RCC 7860 (cell line): ENCODE results near the gene CPNE1.
"Not testable (repeated sequence)": the region's sequence is repeated elsewhere in the genome, so short reads cannot be mapped to it uniquely, and the experiment has no call there.

Experiments used
- DNase-seq: peaks from one replicate; pipeline ENCODE4 v3.0.0-alpha.2; 2015; ENCODE audit warnings: low spot score
- FAIRE-seq: peaks from 2 replicates; lab custom pipeline; 2012; peaks lifted over from hg19 to GRCh38; lab: Jason Lieb, UNC

CPNE1 gene

GRCh38 chr20:35664466-35665206, at the start of gene CPNE1, which contains the start of gene RBM12:
Gene CPNE1 (minus strand): TSS chr20:35664900. CDS start chr20:35632923, 31,977 bp downstream.
Gene RBM12 (minus strand): TSS chr20:35664900. CDS start chr20:35655322, 9,578 bp downstream.
- peak; percentile 53 for FAIRE-seq
- peak; percentile 89 for DNase-seq

DNA sequence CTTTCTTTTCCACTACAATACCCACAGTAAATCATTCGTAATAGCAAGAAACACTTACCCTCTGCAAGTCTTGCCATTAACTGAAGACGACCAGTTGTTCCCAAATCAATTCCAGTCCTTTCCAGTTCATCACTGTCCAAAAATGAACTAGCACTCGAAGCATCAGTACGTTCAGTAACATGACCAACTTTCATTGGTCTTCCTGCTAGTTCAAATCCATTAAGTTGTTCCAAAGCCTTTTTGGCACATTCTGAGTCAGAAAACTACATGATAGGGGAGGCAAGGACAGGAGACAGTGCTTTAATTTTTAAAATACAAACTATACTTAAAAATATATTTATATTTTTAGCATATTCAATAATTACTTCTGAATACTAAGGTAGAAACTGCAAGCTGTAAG, 49.4 kb upstream of the CPNE1 start:
- no peak for FAIRE-seq

DNA sequence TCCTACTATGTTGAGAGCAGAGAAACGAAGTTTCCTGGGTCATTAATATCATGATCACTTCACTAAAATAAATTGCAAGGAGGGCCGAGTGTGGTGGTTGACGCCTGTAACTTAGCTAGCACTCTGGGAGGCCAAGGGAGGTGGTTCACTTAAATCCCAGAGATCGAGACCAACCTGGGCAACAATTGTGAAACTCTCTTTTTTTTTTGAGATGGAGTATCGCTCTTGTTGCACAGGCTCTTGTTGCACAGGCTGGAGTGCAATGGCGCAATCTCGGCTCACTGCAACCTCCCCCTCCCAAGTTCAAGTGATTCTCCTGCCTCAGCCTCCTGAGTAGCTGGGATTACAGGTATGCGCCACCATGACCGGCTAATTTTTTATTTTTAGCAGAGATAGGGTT, 48.4 kb upstream of the CPNE1 start:
- FAIRE-seq = not testable (repeated sequence)

More for the DNA sequence above, 49.4 kb upstream of the CPNE1 start:
- DNase-seq = no peak

DNA sequence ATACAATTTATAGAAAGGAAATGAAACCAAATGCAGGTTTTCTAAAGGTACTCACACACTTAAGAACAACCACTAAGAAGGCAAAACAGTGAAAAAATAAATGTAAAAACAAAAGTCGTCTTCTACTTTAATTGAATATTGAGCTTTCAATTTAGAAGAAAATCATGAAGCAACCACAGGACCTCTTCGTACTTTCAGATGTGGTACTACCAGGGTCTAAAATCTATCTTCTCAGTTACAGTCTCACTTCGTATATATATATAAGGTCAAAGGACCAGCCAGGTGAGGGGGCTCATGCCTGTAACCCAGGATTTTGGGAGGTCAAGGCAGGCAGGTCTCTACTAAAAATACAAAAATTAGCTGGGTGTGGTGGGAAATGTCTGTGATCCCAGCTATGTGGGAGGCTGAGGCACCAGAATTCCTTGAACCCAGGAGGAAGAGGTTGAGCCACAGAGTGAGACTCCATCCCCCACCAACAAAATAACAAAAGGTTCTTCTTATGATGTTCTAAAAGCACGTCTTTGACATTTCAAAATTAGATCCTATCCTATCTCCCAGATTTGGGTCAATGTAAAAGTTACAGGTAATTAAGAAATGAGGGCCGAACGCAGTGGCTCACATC, 47.0 kb upstream of the CPNE1 start:
- no peak for DNase-seq
- FAIRE-seq = no peak

More for the DNA sequence above, 48.4 kb upstream of the CPNE1 start:
- DNase-seq = not testable (repeated sequence)

DNA sequence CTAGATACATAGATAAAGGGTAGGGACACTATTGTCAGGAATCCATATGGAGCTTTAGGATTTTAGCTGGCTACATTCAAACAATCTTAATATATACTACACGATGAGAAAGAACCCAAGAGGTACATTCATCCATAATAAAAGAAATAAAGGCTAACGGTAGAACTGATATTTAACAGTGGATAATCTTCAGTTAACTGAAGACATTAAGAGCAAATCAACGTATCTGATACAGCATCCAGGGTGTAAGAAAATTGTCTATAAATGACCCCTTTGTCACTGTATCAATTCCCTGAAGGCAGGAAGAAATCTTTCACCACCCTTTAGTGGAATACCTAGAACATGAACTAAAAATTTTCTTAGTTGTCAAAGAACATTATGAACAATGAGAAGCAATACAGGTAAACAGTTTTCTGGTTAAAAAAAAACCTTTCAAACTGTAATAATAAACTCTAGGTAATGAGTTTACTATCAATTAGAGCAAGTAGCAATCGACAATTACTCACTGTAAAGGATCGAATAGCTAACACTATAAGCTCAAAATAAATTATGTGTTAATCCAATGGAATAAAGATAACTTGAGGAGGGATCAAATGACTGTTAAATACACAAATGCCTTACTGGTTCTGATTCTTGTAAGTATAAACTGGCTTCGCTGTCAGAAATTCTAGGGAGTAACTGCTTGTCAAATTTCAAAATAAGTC, 46.3 kb upstream of the CPNE1 start:
- no peak for FAIRE-seq
- no peak for DNase-seq

GRCh38 chr20:35710039-35710438, 45.3 kb upstream of the CPNE1 start:
- FAIRE-seq (no peak), DNase-seq (no peak)

GRCh38 chr20:35709259-35709658, 44.6 kb upstream of the CPNE1 start:
- no peak for FAIRE-seq
- no peak for DNase-seq

DNA sequence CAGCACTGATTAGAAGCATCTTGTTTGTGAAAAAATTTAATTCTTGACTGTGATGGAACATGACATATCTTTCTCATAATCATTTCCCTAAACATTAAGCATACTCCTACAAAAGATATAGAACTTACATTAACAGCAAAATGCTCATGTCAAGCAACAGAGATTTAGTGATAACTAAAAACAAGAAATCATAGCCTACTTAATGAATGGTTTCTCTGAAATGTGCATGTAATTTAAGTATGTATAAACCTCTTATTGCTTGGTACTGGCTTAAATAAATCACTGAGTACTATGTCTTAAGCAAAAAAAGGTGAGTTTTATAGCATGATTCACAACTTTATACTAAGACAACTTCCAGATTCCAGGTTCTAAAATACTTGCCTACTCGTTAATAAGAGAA, 43.8 kb upstream of the CPNE1 start:
- FAIRE-seq (no peak), DNase-seq (no peak)

DNA sequence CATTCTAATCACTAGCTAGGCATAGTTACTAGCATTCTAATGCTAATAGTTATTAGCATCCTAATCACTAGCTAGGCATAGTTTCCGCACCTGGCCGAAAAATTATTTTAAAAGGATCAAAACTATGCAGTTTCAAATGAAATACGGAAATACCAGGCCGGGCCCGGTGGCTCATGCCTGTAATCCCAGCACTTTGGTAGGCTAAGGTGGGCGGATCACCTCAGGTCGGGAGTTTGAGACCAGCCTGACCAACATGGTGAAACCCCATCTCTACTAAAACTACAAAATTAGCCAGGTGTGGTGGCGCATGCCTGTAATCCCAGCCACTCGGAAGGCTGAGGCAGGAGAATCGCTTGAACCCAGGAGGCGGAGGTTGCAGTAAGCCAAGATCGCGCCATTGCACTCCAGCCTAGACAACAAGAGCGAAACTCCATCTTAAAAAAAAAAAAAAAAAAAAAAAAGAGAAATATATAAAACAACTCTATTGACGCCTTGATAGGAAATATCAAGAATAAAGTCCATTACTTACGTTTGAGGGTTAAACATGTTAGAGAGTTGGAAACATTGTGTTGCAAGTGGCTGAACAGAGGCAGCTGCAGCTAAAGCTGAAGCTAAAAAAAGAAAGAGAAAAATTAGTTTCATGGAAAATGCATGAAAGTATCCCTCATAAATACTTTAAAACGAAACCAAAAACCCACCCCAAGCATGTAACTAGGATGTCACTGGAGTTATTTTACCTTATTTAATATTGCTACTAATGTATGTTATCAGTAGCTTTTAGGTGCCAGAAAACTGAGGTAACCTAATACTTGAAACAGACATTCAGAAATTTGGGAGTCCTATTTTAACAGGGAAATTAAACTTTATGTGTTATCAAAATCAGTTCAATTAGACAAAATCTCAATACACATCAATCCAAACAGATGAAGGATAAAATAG, 42.2 kb upstream of the CPNE1 start:
- FAIRE-seq, DNase-seq: not testable (repeated sequence)

- DNase-seq, FAIRE-seq: not testable (repeated sequence)
Measured at GRCh38 chr20:35705894-35706293, 41.2 kb upstream of the CPNE1 start.

DNA sequence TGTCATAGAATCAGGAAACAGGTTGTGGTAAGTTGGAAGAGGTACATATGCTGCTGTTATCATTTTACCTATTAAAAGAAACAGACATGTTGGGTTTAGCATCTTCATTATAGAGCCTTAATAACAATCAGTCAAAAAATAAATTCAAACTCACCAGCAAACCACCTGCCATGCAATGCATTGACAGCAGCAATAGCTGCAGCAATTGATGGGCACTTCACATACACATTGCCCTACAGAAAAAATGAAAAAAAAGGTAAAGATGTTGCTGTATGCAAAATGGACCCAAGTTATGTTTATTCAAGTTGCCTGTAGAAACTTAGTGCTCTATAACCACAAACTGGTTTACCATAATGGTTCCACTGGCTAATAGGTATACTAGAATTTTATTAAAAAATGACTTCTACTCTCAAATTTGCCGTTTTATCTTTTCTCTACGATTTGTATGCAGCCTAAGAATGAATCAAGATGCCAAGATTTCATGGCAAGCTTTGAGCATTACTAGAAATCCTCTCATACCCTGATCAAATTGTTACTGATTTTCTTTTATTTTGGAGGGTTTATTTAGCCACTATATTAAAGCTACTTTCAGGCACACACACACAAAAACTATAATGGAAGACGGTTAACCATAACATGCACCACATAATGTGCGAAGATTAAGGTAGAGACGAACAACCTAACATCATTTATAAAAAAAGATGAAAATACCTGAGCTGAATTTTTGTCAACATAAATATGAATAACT, 40.0 kb upstream of the CPNE1 start:
- DNase-seq (no peak), FAIRE-seq (no peak)

- FAIRE-seq (no peak), DNase-seq (no peak)
Measured at GRCh38 chr20:35702824-35703695, 38.4 kb upstream of the CPNE1 start.

- no peak for FAIRE-seq
- no peak for DNase-seq
Measured at GRCh38 chr20:35702051-35702823, 37.5 kb upstream of the CPNE1 start.

DNA sequence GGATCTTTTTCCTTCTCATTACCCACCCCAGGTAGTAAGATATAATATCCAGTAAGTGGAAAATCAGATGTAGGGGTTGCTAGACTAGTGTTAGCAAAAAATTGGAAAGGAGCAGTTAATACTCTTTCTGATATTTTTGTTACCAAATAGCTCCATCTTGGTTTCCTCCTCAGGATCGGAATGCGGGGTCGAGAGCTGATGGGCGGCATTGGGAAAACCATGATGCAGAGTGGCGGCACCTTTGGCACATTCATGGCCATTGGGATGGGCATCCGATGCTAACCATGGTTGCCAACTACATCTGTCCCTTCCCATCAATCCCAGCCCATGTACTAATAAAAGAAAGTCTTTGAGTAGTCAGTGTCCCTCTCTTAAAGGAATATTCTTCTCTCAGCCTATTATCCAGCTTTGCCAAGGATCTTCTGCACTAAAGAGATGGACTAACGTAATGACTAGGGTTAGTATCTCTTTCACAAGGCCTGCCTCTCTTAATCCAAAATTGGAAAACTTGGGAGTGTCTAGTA, 36.0 kb upstream of the CPNE1 start:
- no peak for DNase-seq
- FAIRE-seq = no peak

DNA sequence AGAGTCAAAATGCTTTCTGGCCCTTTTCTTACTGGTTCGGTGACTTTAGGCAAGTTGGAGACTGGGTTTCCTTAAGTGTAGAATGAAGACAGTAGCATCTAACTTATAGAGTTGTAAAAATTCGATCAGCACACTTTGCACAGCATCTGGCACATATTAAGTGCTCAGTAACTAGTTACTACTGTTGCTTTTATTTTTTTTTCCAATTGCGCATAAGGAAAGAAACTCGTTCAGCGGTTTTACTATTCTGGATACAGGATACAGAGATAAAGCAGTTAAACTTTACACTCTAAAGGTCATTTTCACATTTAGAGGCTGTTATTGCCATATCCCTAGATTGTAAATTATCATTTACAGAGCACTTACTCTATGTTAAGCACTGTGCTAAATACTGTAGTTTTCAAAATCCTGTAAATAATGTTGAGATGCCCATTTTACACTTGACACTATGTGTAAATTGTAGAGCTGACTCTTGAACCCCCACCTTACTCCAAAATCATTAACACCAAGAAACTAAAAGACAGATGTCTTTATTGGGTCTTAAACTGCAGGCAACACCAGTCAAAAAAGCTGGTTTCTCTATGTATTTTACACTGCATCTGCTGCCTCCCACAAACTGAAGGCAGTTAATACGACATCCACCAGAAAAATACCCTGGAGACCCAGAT, 35.4 kb upstream of the CPNE1 start:
- FAIRE-seq = no peak
- no peak for DNase-seq

GRCh38 chr20:35699127-35699956, 34.6 kb upstream of the CPNE1 start, which contains the start of the genes NFS1 and ROMO1:
Gene NFS1 (minus strand): TSS chr20:35699352. CDS start chr20:35699288, 64 bp downstream.
Gene ROMO1 (plus strand): TSS chr20:35699405. CDS start chr20:35699633, 228 bp downstream.
- DNase-seq = peak; percentile 72
- FAIRE-seq = no peak
